ENCODE measurements around the gene SLC30A4. TPM values are rescaled to one million over a fixed set of nuclear protein-coding genes. Genes with fewer than 3 reads are reported as not detected.

Gene SLC30A4
- total and polyA plus RNA-seq, 2 of the 4 experiments (the other 2 are of a cell fraction), result 2.1 to 5.6 TPM

DNA sequence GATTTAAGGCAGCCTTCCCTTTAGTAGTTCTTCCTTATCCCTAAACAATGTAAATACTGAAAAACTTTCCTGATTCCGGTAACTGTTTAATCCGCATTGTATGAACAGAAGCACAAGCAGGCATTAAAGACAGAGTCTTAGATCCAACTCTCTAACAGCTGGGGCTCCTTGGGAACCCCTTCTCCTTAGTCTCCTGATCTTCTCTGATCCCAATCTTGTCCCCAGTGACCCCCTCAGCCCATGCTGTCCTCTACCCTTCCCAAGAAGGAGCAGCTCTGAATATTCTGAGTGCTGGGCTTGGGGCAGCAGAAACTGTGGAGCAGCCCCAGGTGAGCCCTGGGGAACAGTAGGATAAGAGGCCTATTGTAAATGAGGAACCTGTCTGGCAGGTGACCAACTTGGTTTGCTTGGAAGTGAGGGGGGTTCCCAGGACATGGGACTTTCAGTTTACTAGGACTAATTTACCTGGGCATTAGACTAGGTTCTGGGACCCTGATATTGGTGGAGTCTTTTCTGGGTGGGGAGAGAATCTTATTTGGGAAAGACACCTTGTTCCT lies 13.0 kb upstream of the SLC30A4 start:
- DNase-seq (no peak), ATAC-seq (ENCODE audit: low read depth) (no peak)
- Histone ChIP-seq H3K4me2 (ENCODE audit: low read depth, low read length) (no peak overlapping the region), H2BK15ac (ENCODE audit: low read depth, low read length) (no peak overlapping the region), H3K9ac (ENCODE audit: low read depth, low read length) (no peak overlapping the region), H2BK5ac (ENCODE audit: low read depth, low read length, poor library complexity, severe bottlenecking) (no peak overlapping the region), H4K8ac (ENCODE audit: low read depth in 2 of 2, low read length in 2 of 2) (no peak overlapping the region), H4K20me1 (ENCODE audit: insufficient read depth, low read length) (no peaks in the 10 kb centered on the region), H3K4me3 (ENCODE audit: insufficient read depth, low read depth, low read length) (no peak overlapping the region), H2AK9ac (replicated peaks; ENCODE audit: low read depth, low read length, poor library complexity) (no peak overlapping the region), H3K9me1 (ENCODE audit: insufficient read depth, low read length) (no peaks in the 10 kb centered on the region), H2AFZ (replicated peaks; ENCODE audit: low read length, poor library complexity) (no peak overlapping the region), H3K4ac (ENCODE audit: low read depth, low read length) (no peak overlapping the region), H2BK20ac (ENCODE audit: low read depth, low read length) (no peak overlapping the region), H2BK120ac (ENCODE audit: low read depth, low read length) (no peak overlapping the region), H3K27me3 (ENCODE audit: control insufficient read depth, insufficient read depth, low read length) (no peaks in the 10 kb centered on the region; the same call in 1 of the 2 replicates), H3K14ac (replicated peaks; ENCODE audit: low read depth, low read length) (no peak overlapping the region), H4K5ac (ENCODE audit: low read depth, low read length) (no peak overlapping the region), H3K9me3 (ENCODE audit: control insufficient read depth, insufficient read depth, low read length) (no peaks in the 10 kb centered on the region), H3K79me1 (ENCODE audit: low read depth in 1 of 2, low read length in 2 of 2) (no peaks in the 10 kb centered on the region), H3K18ac (ENCODE audit: low read depth, low read length) (no peak overlapping the region), H3K56ac (ENCODE audit: extremely low read depth, insufficient read depth, low read length) (no peak overlapping the region), H4K91ac (ENCODE audit: insufficient read depth, low read depth, low read length) (no peak overlapping the region), H2AK5ac (ENCODE audit: low read depth, low read length) (no peak overlapping the region), H3K36me3 (ENCODE audit: control insufficient read depth, insufficient read depth, low read length) (no peaks in the 10 kb centered on the region), H3K4me1 (ENCODE audit: control insufficient read depth, insufficient read depth, low read length) (peaks cover 2% of the 10 kb centered on the region; the same call in 1 of the 2 replicates), H3K23ac (ENCODE audit: low read depth, low read length) (no peak overlapping the region), H3K27ac (ENCODE audit: insufficient read depth, low read length) (no peak overlapping the region)
- ChIA-PET POLR2A (ENCODE audit: unreplicated experiment) (no interaction called here), CTCF (no interaction called here)
- WGBS, 2 experiments (ENCODE audit: extremely low coverage in 2 of 2, insufficient read length in 1 of 2), result 83% methylated on average over 1 of the region's 2 CpGs; no CpG with 5 or more reads in 1 of the 2 experiments
- in situ Hi-C loops (cut with MboI; ENCODE audit: low sequenced_read_pairs) (no loop called here), dilution Hi-C loops (cut with HindIII; ENCODE audit: low sequenced_read_pairs, unreplicated experiment) (no loop called here), intact Hi-C loops (cut with micrococcal nuclease) (no loop called here)
- no peak for TF ChIP-seq RFX5 (IDR thresholded peaks at IDR 0.05; ENCODE audit: low read depth, low read length)
- no peak for TF ChIP-seq BHLHE40 (IDR thresholded peaks at IDR 0.05; ENCODE audit: low read depth, low read length)
- TF ChIP-seq MAFK (IDR thresholded peaks at IDR 0.05; ENCODE audit: low read depth, low read length), result no peak
- no peak for TF ChIP-seq RCOR1 (IDR thresholded peaks at IDR 0.05; ENCODE audit: insufficient replicate concordance, low read length)
- TF ChIP-seq SMC3 (IDR thresholded peaks at IDR 0.05; ENCODE audit: low read depth, low read length), result no peak
- no peak for TF ChIP-seq RAD21 (IDR thresholded peaks at IDR 0.05; ENCODE audit: low read length)
- TF ChIP-seq, protein P1, sequence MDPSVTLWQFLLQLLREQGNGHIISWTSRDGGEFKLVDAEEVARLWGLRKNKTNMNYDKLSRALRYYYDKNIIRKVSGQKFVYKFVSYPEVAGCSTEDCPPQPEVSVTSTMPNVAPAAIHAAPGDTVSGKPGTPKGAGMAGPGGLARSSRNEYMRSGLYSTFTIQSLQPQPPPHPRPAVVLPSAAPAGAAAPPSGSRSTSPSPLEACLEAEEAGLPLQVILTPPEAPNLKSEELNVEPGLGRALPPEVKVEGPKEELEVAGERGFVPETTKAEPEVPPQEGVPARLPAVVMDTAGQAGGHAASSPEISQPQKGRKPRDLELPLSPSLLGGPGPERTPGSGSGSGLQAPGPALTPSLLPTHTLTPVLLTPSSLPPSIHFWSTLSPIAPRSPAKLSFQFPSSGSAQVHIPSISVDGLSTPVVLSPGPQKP (IDR thresholded peaks at IDR 0.05; ENCODE audit: borderline replicate concordance, low read depth, low read length), result no peak
- TF ChIP-seq CHD1 (IDR thresholded peaks at IDR 0.05; ENCODE audit: low read depth, low read length), result no peak
- no peak for TF ChIP-seq CEBPB (IDR thresholded peaks at IDR 0.05; ENCODE audit: low read depth, low read length)
- TF ChIP-seq, protein P2, sequence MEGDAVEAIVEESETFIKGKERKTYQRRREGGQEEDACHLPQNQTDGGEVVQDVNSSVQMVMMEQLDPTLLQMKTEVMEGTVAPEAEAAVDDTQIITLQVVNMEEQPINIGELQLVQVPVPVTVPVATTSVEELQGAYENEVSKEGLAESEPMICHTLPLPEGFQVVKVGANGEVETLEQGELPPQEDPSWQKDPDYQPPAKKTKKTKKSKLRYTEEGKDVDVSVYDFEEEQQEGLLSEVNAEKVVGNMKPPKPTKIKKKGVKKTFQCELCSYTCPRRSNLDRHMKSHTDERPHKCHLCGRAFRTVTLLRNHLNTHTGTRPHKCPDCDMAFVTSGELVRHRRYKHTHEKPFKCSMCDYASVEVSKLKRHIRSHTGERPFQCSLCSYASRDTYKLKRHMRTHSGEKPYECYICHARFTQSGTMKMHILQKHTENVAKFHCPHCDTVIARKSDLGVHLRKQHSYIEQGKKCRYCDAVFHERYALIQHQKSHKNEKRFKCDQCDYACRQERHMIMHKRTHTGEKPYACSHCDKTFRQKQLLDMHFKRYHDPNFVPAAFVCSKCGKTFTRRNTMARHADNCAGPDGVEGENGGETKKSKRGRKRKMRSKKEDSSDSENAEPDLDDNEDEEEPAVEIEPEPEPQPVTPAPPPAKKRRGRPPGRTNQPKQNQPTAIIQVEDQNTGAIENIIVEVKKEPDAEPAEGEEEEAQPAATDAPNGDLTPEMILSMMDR (conservative IDR thresholded peaks at IDR 0.05; ENCODE audit: low read depth, low read length), result no peak
- TF ChIP-seq, protein P3, sequence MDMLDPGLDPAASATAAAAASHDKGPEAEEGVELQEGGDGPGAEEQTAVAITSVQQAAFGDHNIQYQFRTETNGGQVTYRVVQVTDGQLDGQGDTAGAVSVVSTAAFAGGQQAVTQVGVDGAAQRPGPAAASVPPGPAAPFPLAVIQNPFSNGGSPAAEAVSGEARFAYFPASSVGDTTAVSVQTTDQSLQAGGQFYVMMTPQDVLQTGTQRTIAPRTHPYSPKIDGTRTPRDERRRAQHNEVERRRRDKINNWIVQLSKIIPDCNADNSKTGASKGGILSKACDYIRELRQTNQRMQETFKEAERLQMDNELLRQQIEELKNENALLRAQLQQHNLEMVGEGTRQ (IDR thresholded peaks at IDR 0.05; ENCODE audit: low read depth, low read length), result no peak
- no peak for TF ChIP-seq POLR2A (IDR thresholded peaks at IDR 0.05; ENCODE audit: low read depth, low read length)
- no peak for TF ChIP-seq MXI1 (IDR thresholded peaks at IDR 0.05; ENCODE audit: borderline replicate concordance, low read depth, low read length)
- no peak for TF ChIP-seq MAZ (IDR thresholded peaks at IDR 0.05; ENCODE audit: borderline replicate concordance, low read depth, low read length)
- TF ChIP-seq NFE2L2 (IDR thresholded peaks at IDR 0.05; ENCODE audit: low read depth, low read length), result no peak
- no TSS peak for BruUV-seq (replicated peaks)
